Body of pancreas (tissue), 4 donors: ENCODE results near the gene YIPF2. TPM values are rescaled to one million over a fixed set of nuclear protein-coding genes. Genes with fewer than 3 reads are reported as not detected.
A peak's percentile ranks its signal among the peaks of the same experiment; 100 is the strongest.

Experiments used
- ATAC-seq: fragments of 150-250 bp; one replicate; pipeline ENCODE4 v1.9.1; 2016
- DNase-seq, 4 donors: peaks; one replicate each; pipeline ENCODE4 v3.0.0-alpha.2; 2019
- H3K27ac ChIP-seq, 4 donors: fragments of 200-600 bp; sonication (generic); 1 replicate in 3 of 4; 2 replicates in 1 of 4; pipeline versions ENCODE4 v1.5.1 to v1.6.1; 2016 to 2019; ENCODE audit warnings: mild to moderate bottlenecking in 1 of 4, mixed read lengths in 1 of 4, moderate library complexity in 1 of 4
- H3K27me3 ChIP-seq, 2 donors: fragments of 200-600 bp; sonication (generic); one replicate each; pipeline ENCODE4 v1.6.0; 2016; ENCODE audit warnings: mild to moderate bottlenecking in 1 of 2
- H3K36me3 ChIP-seq, 2 donors: fragments of 200-600 bp; sonication (generic); replicated peaks in 1 of 2; 2 replicates each; pipeline ENCODE4 v1.5.1; 2016; ENCODE audit warnings: low read depth in 2 of 2; ENCODE audit not compliant: insufficient read depth in 1 of 2
- H3K4me1 ChIP-seq: fragments of 200-600 bp; sonication (generic); one replicate; pipeline ENCODE4 v1.6.0; 2016
- H3K4me3 ChIP-seq, 2 donors: fragments of 200-600 bp; sonication (generic); 1 replicate in 1 of 2; 2 replicates in 1 of 2; pipeline ENCODE4 v1.5.1; 2016 to 2019
- H3K9me3 ChIP-seq, 3 donors: fragments of 200-600 bp; sonication (generic); 1 replicate in 2 of 3; 2 replicates in 1 of 3; pipeline ENCODE4 v1.5.1; 2016
- CTCF ChIP-seq, 7 experiments: fragments of 450-650 bp in 4 of 7; fragments of 200-600 bp in 3 of 7; sonication (generic) in 3 of 7; IDR thresholded peaks; one replicate each; pipeline ENCODE4 v1.5.1; 2016 to 2019; ENCODE audit warnings: antibody characterized with exemption in 7 of 7
- POLR2A ChIP-seq, 3 donors: fragments of 450-650 bp; IDR thresholded peaks; one replicate each; pipeline ENCODE4 v1.6.1; 2016; ENCODE audit warnings: antibody characterized with exemption in 3 of 3, mild to moderate bottlenecking in 2 of 3
- WGBS, 2 donors: methylation state at CpG; one replicate each; pipeline ENCODE4 v1.1.5; 2017; 5-methylcytosine and 5-hydroxymethylcytosine counted together
- intact Hi-C: fragments of 100-400 bp; cut with DNase I; formaldehyde crosslinking; loops from one replicate; pipeline ENCODE4 v1.15.1; 2023
- total RNA-seq, 2 donors: library from RNA; depleted of rRNA; stranded (reverse); fragments of >200 nt; gene quantifications; one replicate each; pipeline ENCODE4 v1.1.0, GENCODE V29; 2016

YIPF2 gene
- total RNA-seq, 2 donors from 2014 or later, result 52.7 to 55.3 TPM

- peak overlapping the region; percentile 29 to 80 for H3K4me3 ChIP-seq
- no peaks in the 10 kb centered on the region for H3K27me3 ChIP-seq
- intact Hi-C loops, result loop anchor here (10.0 kb wide), 1 partner anchor 52 kb away; the partner anchor contains the start of genes TIMM29 and YIPF2
- H3K9me3 ChIP-seq, result no peaks in the 10 kb centered on the region
- no peaks in the 10 kb centered on the region for H3K36me3 ChIP-seq
- DNase-seq (no peak), ATAC-seq (no peak)
- 4 to 15% methylated on average over 14 to 16 of the region's 16 CpGs for WGBS, 2 donors
- H3K4me1 ChIP-seq, result peaks cover 36% of the 10 kb centered on the region
- no peak for TF ChIP-seq POLR2A (IDR thresholded peaks at IDR 0.05)
- no peak for TF ChIP-seq CTCF (IDR thresholded peaks at IDR 0.05)
- H3K27ac ChIP-seq, result peak overlapping the region in 3 of 4 donors; percentile 71 to 78 (median 75)
Observed at GRCh38 chr19:10872546-10873107, 55.8 kb downstream of the YIPF2 start.

Other genes with a start within 250 kb of the YIPF2 start
- 10 to 100 TPM; 71.6 to 89.7 TPM for gene QTRT1, start 227.2 kb downstream of the YIPF2 start, total RNA-seq
- gene DNM2, start 210.6 kb downstream of the YIPF2 start, total RNA-seq, result 100 to 1,000 TPM in 1 of 2 donors, 10 to 100 TPM in 1; 98.6 to 158 TPM
- 10 to 100 TPM; 14.5 to 34.6 TPM for gene TMED1, start 92.4 kb downstream of the YIPF2 start, total RNA-seq
- under 1 TPM in 1 of 2 donors, not detected in 1; 0.52 TPM for gene C19orf38, start 80.2 kb downstream of the YIPF2 start, total RNA-seq
- 10 to 100 TPM in 1 of 2 donors, 1 to 10 TPM in 1; 6.3 to 11.7 TPM for gene CARM1, start 57.1 kb downstream of the YIPF2 start, total RNA-seq
- gene TIMM29, start 172 bp upstream of the YIPF2 start, total RNA-seq, result 10 to 100 TPM; 26.5 to 34.6 TPM
- gene SMARCA4, start 32.4 kb upstream of the YIPF2 start, total RNA-seq, result 100 to 1,000 TPM in 1 of 2 donors, 10 to 100 TPM in 1; 56.3 to 120 TPM
- 100 to 1,000 TPM in 1 of 2 donors, 10 to 100 TPM in 1; 18.9 to 105 TPM for gene LDLR, start 160.8 kb upstream of the YIPF2 start, total RNA-seq
- gene SPC24, start 227.1 kb upstream of the YIPF2 start, total RNA-seq, result 1 to 10 TPM; 1.8 to 6.9 TPM